OCI-LY7 (cell line): Measurements from ENCODE around the gene PNPLA6.

Source experiments
- CTCF ChIP-seq: fragments of 200-600 bp; sonication (generic); conservative IDR thresholded peaks from 2 replicates; pipeline ENCODE4 v1.5.1; 2014; ENCODE audit warnings: mild to moderate bottlenecking, antibody characterized with exemption, low read length, moderate library complexity, mixed read lengths
- EZH2phosphoT487 ChIP-seq: fragments of 200-600 bp; sonication (generic); IDR thresholded peaks from 2 replicates; pipeline ENCODE4 v1.6.1; 2018; ENCODE audit warnings: low read depth, borderline replicate concordance, mild to moderate bottlenecking, mixed run types, antibody characterized with exemption, low read length, moderate library complexity, mixed read lengths

- TF ChIP-seq CTCF (no peak), EZH2phosphoT487 (no peak)
Observed at GRCh38 chr19:7596211-7596937, 60.9 kb downstream of the PNPLA6 start.
